HepG2 (cell line): ENCODE measurements around the gene HOXB2. TPM values are rescaled to one million over a fixed set of nuclear protein-coding genes. Genes with fewer than 3 reads are reported as not detected.

Experiments used
- ATAC-seq: fragments of 200-7000 bp; cut with Tn5 transposase; 3 replicates; pipeline ENCODE4 v1.9.1; 2020; ENCODE audit warnings: mild to moderate bottlenecking, moderate library complexity
- BruUV-seq: library from RNA; stranded (reverse); fragments of 400-500 nt; replicated peaks from 2 replicates; lab custom pipeline; 2021; lab: Mats Ljungman, UMichigan
- CTCF ChIA-PET: fragments of 300-600 bp; formaldehyde crosslinking; extraction: SDS; loops from one replicate; lab custom pipeline; 2021; ENCODE audit warnings: low total read pairs, inconsistent platforms, low intra/inter-chr PET ratio; lab: Yijun Ruan, JAX
- POLR2A ChIA-PET: fragments of 350-600 bp; sonication (Branson Sonifier 250); formaldehyde crosslinking; loops from one replicate; lab custom pipeline; 2020; ENCODE audit warnings: antibody characterized with exemption, inconsistent platforms; lab: Yijun Ruan, JAX
- DNase-seq: peaks from one replicate; pipeline ENCODE4 v3.0.0-alpha.2; 2015; ENCODE audit warnings: low spot score
- FAIRE-seq: peaks from 3 replicates; lab custom pipeline; 2011; peaks lifted over from hg19 to GRCh38; lab: Jason Lieb, UNC
- H2AFZ ChIP-seq: one replicate; pipeline ENCODE4 v1.6.1; 2011; ENCODE audit warnings: low read length, inconsistent platforms
- H3K27ac ChIP-seq: fragments of 300-600 bp; 3 replicates; pipeline ENCODE4 v1.8.0; 2011; ENCODE audit warnings: mixed run types, mild to moderate bottlenecking, mixed read lengths, low read length, inconsistent platforms; ENCODE audit not compliant: insufficient read depth; ENCODE audit errors: extremely low read length
- H3K27me3 ChIP-seq, 2 experiments: fragments of 200-600 bp in 1 of 2; 2 replicates in 1 of 2; 3 replicates in 1 of 2; pipeline versions ENCODE4 v1.6.0 to v1.8.0; 2011; ENCODE audit warnings: low read length in 2 of 2, mild to moderate bottlenecking in 2 of 2, moderate library complexity in 2 of 2, inconsistent platforms in 1 of 2; ENCODE audit not compliant: insufficient read depth in 2 of 2, control insufficient read depth in 1 of 2
- H3K36me3 ChIP-seq, 2 experiments: fragments of 200-600 bp in 1 of 2; replicated peaks in 1 of 2; 2 replicates in 1 of 2; 3 replicates in 1 of 2; pipeline versions ENCODE4 v1.5.1 to v1.8.0; 2011; ENCODE audit warnings: low read length in 2 of 2, inconsistent platforms in 1 of 2; ENCODE audit not compliant: insufficient read depth in 2 of 2, control insufficient read depth in 1 of 2
- H3K4me1 ChIP-seq: 2 replicates; pipeline ENCODE4 v1.5.1; 2012; ENCODE audit warnings: low read length, inconsistent platforms; ENCODE audit not compliant: insufficient read depth
- H3K4me2 ChIP-seq: 2 replicates; pipeline ENCODE4 v1.6.0; 2011; ENCODE audit warnings: low read depth, low read length, inconsistent platforms
- H3K4me3 ChIP-seq, 3 experiments: fragments of 200-600 bp in 1 of 3; sonication (generic), shearing (Covaris generic) in 1 of 3; replicated peaks in 1 of 3; 2 replicates each; pipeline ENCODE4 v1.5.1; 2011 to 2016; ENCODE audit warnings: low read length in 3 of 3, inconsistent platforms in 2 of 3, low read depth in 2 of 3, mild to moderate bottlenecking in 2 of 3, control low read depth in 1 of 3, mixed read lengths in 1 of 3; ENCODE audit not compliant: insufficient read depth in 1 of 3
- H3K79me2 ChIP-seq: one replicate; pipeline ENCODE4 v1.6.1; 2011; ENCODE audit warnings: low read length, inconsistent platforms; ENCODE audit not compliant: insufficient read depth
- H3K9ac ChIP-seq: 2 replicates; pipeline ENCODE4 v1.6.0; 2011; ENCODE audit warnings: mild to moderate bottlenecking, low read depth, low read length, inconsistent platforms; ENCODE audit not compliant: insufficient read depth
- H3K9me3 ChIP-seq: 2 replicates; pipeline ENCODE4 v1.5.1; 2012; ENCODE audit warnings: mild to moderate bottlenecking, low read length
- H4K20me1 ChIP-seq: 2 replicates; pipeline ENCODE4 v1.6.0; 2011; ENCODE audit warnings: inconsistent platforms, mild to moderate bottlenecking, low read length, moderate library complexity; ENCODE audit not compliant: insufficient read depth
- CHD4 ChIP-seq: fragments of 200-600 bp; sonication (generic); IDR thresholded peaks from 2 replicates; pipeline ENCODE4 v1.7.0; 2017; ENCODE audit warnings: mild to moderate bottlenecking, low read length, borderline replicate concordance
- HOXA3 ChIP-seq: sonication (generic); formaldehyde crosslinking; IDR thresholded peaks from 2 replicates; pipeline ENCODE4 v1.5.0; 2020; ENCODE audit warnings: missing genetic modification reagents
- MBNL3 ChIP-seq: fragments of 250-450 bp; sonication (Bioruptor Pico); conservative IDR thresholded peaks from 2 replicates; pipeline ENCODE4 v1.8.0; 2022; ENCODE audit warnings: mild to moderate bottlenecking, inconsistent platforms
- MTF1 ChIP-seq: sonication (generic); formaldehyde crosslinking; IDR thresholded peaks from 2 replicates; pipeline ENCODE4 v1.5.0; 2020; ENCODE audit warnings: missing genetic modification reagents
- MXD3 ChIP-seq: IDR thresholded peaks from 2 replicates; pipeline ENCODE4 v1.6.1; 2016; ENCODE audit warnings: mild to moderate bottlenecking, missing biosample characterization, missing genetic modification reagents
- NCOR1 ChIP-seq: fragments of 200-600 bp; sonication (generic); IDR thresholded peaks from 2 replicates; pipeline ENCODE4 v1.7.0; 2017; ENCODE audit warnings: antibody characterized with exemption, low read length, borderline replicate concordance
- NFKBIZ ChIP-seq: IDR thresholded peaks from 2 replicates; pipeline ENCODE4 v1.6.1; 2018; ENCODE audit warnings: missing genetic modification reagents, missing compliant biosample characterization
- PAWR ChIP-seq: sonication (generic); formaldehyde crosslinking; IDR thresholded peaks from 2 replicates; pipeline ENCODE4 v1.4.0; 2020; ENCODE audit warnings: missing genetic modification reagents, mild to moderate bottlenecking, borderline replicate concordance
- PLRG1 ChIP-seq: fragments of 450-650 bp; conservative IDR thresholded peaks from 2 replicates; pipeline ENCODE4 v1.6.1; 2016
- PTBP1 ChIP-seq: fragments of 200-400 bp; formaldehyde crosslinking; IDR thresholded peaks from 2 replicates; pipeline ENCODE4 v1.6.1; 2018; ENCODE audit warnings: low read length, low read depth; ENCODE audit not compliant: poor library complexity, severe bottlenecking
- ZBTB21 ChIP-seq: sonication (generic); formaldehyde crosslinking; IDR thresholded peaks from 2 replicates; pipeline ENCODE4 v1.4.0; 2020; ENCODE audit warnings: missing genetic modification reagents
- ZBTB43 ChIP-seq: sonication (generic); formaldehyde crosslinking; conservative IDR thresholded peaks from 2 replicates; pipeline ENCODE4 v1.4.0; 2020; ENCODE audit warnings: missing genetic modification reagents
- ZFP82 ChIP-seq: sonication (generic); formaldehyde crosslinking; IDR thresholded peaks from 2 replicates; pipeline ENCODE4 v1.5.1; 2020; ENCODE audit warnings: mild to moderate bottlenecking, missing genetic modification reagents, borderline replicate concordance
- ZNF101 ChIP-seq: sonication (generic); formaldehyde crosslinking; IDR thresholded peaks from 2 replicates; pipeline ENCODE4 v1.4.0; 2020; ENCODE audit warnings: mild to moderate bottlenecking, low read depth, missing genetic modification reagents, borderline replicate concordance
- ZNF512B ChIP-seq: sonication (generic); formaldehyde crosslinking; IDR thresholded peaks from 2 replicates; pipeline ENCODE4 v1.5.1; 2020; ENCODE audit warnings: missing genetic modification reagents, mild to moderate bottlenecking, borderline replicate concordance
- ZNF619 ChIP-seq: sonication (generic); formaldehyde crosslinking; IDR thresholded peaks from 2 replicates; pipeline ENCODE4 v1.4.0; 2020; ENCODE audit warnings: mild to moderate bottlenecking, missing genetic modification reagents
- ZSCAN30 ChIP-seq: sonication (generic); formaldehyde crosslinking; IDR thresholded peaks from 2 replicates; pipeline ENCODE4 v1.5.0; 2020; ENCODE audit warnings: mild to moderate bottlenecking, missing genetic modification reagents
- WGBS: methylation state at CpG from one replicate; pipeline ENCODE4 v1.1.6; 2017; ENCODE audit warnings: low lambda C conversion rate; 5-methylcytosine and 5-hydroxymethylcytosine counted together
- in situ Hi-C: cut with HindIII; loops from 2 replicates; pipeline ENCODE4 v1.10.0; 2017; ENCODE audit warnings: low pct_unique_long_range_greater_than_20kb; ENCODE audit not compliant: extremely low pct_ligation_motif_present
- intact Hi-C: fragments of 100-400 bp; cut with micrococcal nuclease; formaldehyde crosslinking; loops from one replicate; pipeline ENCODE4 v1.10.0; 2022; ENCODE audit not compliant: unreplicated experiment
- polyA plus RNA-seq, 8 experiments: library from polyadenylated mRNA; depleted of rRNA in 3 of 8; stranded (reverse) in 7 of 8; unstranded in 1 of 8; fragments of >200 nt; fragmentation: Illumina TruSeq in 4 of 8; extraction: Trizol in 4 of 8; gene quantifications; 2 replicates each; pipeline versions ENCODE4 v1.2.1 to v1.2.3, GENCODE V29; 2011 to 2016; ENCODE audit warnings: low read depth in 4 of 8, missing spikeins in 1 of 8, mixed read lengths in 1 of 8; ENCODE audit not compliant: insufficient read depth in 1 of 8
- total RNA-seq, 5 experiments: library from RNA; depleted of rRNA; stranded (reverse); fragments of >200 nt; fragmentation: Illumina TruSeq; extraction: Trizol; gene quantifications; 2 replicates each; pipeline ENCODE4 v1.2.3, GENCODE V29; 2016; ENCODE audit warnings: low read depth in 1 of 5

HOXB2 gene
- total and polyA plus RNA-seq, 2 of the 13 experiments (the other 11 are each of a cell fraction or from before 2014, with no cell fraction given), result not detected

GRCh38 chr17:48520631-48521079 is 24.3 kb downstream of the HOXB2 start (continued):
- no peak for TF ChIP-seq ZNF512B (CRISPR knock-in tag)

GRCh38 chr17:48519427-48519826 is 25.5 kb downstream of the HOXB2 start:
- H3K9me3 ChIP-seq, result no peaks in the 10 kb centered on the region
- TF ChIP-seq ZBTB21 (CRISPR knock-in tag) (no peak), MTF1 (CRISPR knock-in tag) (no peak), ZBTB43 (CRISPR knock-in tag) (no peak), ZFP82 (CRISPR knock-in tag) (no peak), NFKBIZ (CRISPR knock-in tag) (no peak), ZNF619 (no peak), MBNL3 (no peak), PLRG1 (no peak), ZSCAN30 (CRISPR knock-in tag) (no peak), MXD3 (no peak), CHD4 (no peak), ZNF101 (CRISPR knock-in tag) (no peak), NCOR1 (no peak), PAWR (CRISPR knock-in tag) (no peak), PTBP1 (no peak), HOXA3 (no peak)
- ATAC-seq, result no peak
- H4K20me1 ChIP-seq, result no peaks in the 10 kb centered on the region
- POLR2A ChIA-PET, result no interaction called here
- no peak for DNase-seq
- intact Hi-C loops, result no loop called here
- no peak for FAIRE-seq
- CTCF ChIA-PET, result no interaction called here
- H3K27me3 ChIP-seq, result peaks cover 0 to 12% of the 10 kb centered on the region in 2 experiments; a peak in 1 of 5 replicates
- H3K4me1 ChIP-seq, result no peaks in the 10 kb centered on the region
- no peaks in the 10 kb centered on the region for H3K79me2 ChIP-seq
- no peak overlapping the region for H3K4me2 ChIP-seq
- H2AFZ ChIP-seq, result no peak overlapping the region
- no peaks in the 10 kb centered on the region for H3K36me3 ChIP-seq
- 42% methylated on average over 5 of the region's 5 CpGs for WGBS
- BruUV-seq, result no TSS peak
- H3K27ac ChIP-seq, result no peak overlapping the region
- in situ Hi-C loops, result no loop called here
- H3K9ac ChIP-seq, result no peak overlapping the region
- no peak overlapping the region for H3K4me3 ChIP-seq
